CD4-positive, alpha-beta memory T cell (primary cell): ENCODE results near the gene DHRS12. TPM values are rescaled to one million over a fixed set of nuclear protein-coding genes. Genes with fewer than 3 reads are reported as not detected.

ENCODE experiments used
- CTCF ChIA-PET: fragments of 350-600 bp; sonication (Branson Sonifier 250); formaldehyde crosslinking; loops from one replicate; lab custom pipeline; 2021; ENCODE audit warnings: inconsistent platforms; ENCODE audit not compliant: partially characterized antibody; lab: Charles Lee
- POLR2A ChIA-PET: fragments of 350-600 bp; sonication (Branson Sonifier 250); formaldehyde crosslinking; loops from one replicate; lab custom pipeline; 2021; ENCODE audit not compliant: partially characterized antibody; lab: Charles Lee
- DNase-seq, 5 donors: peaks; one replicate each; pipeline versions ENCODE4 v3.0.0 to v3.0.0-alpha.2; 2020 to 2022; ENCODE audit warnings: mixed read lengths in 1 of 5
- H3K27ac ChIP-seq: one replicate; pipeline ENCODE4 v1.7.0; 2013; ENCODE audit warnings: low read depth, low read length
- H3K27me3 ChIP-seq: 2 replicates; pipeline ENCODE4 v1.7.0; 2013; ENCODE audit warnings: mild to moderate bottlenecking, low read length, moderate library complexity; ENCODE audit not compliant: insufficient read depth
- H3K36me3 ChIP-seq: 2 replicates; pipeline ENCODE4 v1.7.0; 2013; ENCODE audit warnings: mild to moderate bottlenecking, low read length, moderate library complexity; ENCODE audit not compliant: insufficient read depth
- H3K4me1 ChIP-seq: 2 replicates; pipeline ENCODE4 v1.7.0; 2013; ENCODE audit warnings: mild to moderate bottlenecking, low read length, moderate library complexity; ENCODE audit not compliant: insufficient read depth
- H3K4me3 ChIP-seq, 2 donors: one replicate each; pipeline ENCODE4 v1.7.0; 2013; ENCODE audit warnings: low read length in 2 of 2, mild to moderate bottlenecking in 1 of 2
- H3K9me3 ChIP-seq, 2 donors: one replicate each; pipeline ENCODE4 v1.7.0; 2013; ENCODE audit warnings: low read length in 2 of 2, control low read depth in 1 of 2; ENCODE audit not compliant: control insufficient read depth in 1 of 2
- H3K27ac Mint-ChIP-seq, 7 donors: one replicate each; pipeline ENCODE4 v1.8.0; 2020 to 2021; ENCODE audit warnings: mixed read lengths in 7 of 7, mild to moderate bottlenecking in 6 of 7, inconsistent platforms in 3 of 7, moderate library complexity in 3 of 7
- H3K27me3 Mint-ChIP-seq, 2 donors: one replicate each; pipeline ENCODE4 v1.8.0; 2020 to 2021; ENCODE audit warnings: mixed read lengths in 2 of 2
- H3K36me3 Mint-ChIP-seq, 2 donors: one replicate each; pipeline ENCODE4 v1.8.0; 2020 to 2021; ENCODE audit warnings: mixed read lengths in 2 of 2, inconsistent platforms in 1 of 2, mild to moderate bottlenecking in 1 of 2
- H3K4me1 Mint-ChIP-seq, 4 donors: one replicate each; pipeline ENCODE4 v1.8.0; 2020 to 2021; ENCODE audit warnings: mixed read lengths in 4 of 4, mild to moderate bottlenecking in 1 of 4
- H3K4me3 Mint-ChIP-seq, 8 donors: one replicate each; pipeline ENCODE4 v1.8.0; 2020 to 2021; ENCODE audit warnings: mixed read lengths in 8 of 8, mild to moderate bottlenecking in 7 of 8, moderate library complexity in 6 of 8, inconsistent platforms in 3 of 8
- H3K9me3 Mint-ChIP-seq, 8 donors: one replicate each; pipeline ENCODE4 v1.8.0; 2020 to 2021; ENCODE audit warnings: mixed read lengths in 8 of 8, mild to moderate bottlenecking in 5 of 8, inconsistent platforms in 3 of 8, moderate library complexity in 1 of 8
- intact Hi-C: fragments of 100-400 bp; cut with micrococcal nuclease; formaldehyde crosslinking; loops from one replicate; pipeline ENCODE4 v1.15.1; 2023
- polyA plus RNA-seq, 2 donors: library from polyadenylated mRNA; unstranded; fragments of 300-500 nt; fragmentation: Illumina TruSeq; gene quantifications; one replicate each; pipeline ENCODE4 v1.2.3, GENCODE V29; 2021
- total RNA-seq, 2 experiments: library from RNA; stranded (reverse); gene quantifications; one replicate each; pipeline ENCODE4 v1.2.3, GENCODE V29; 2021

The DHRS12 gene
- total and polyA plus RNA-seq, 4 experiments from 2014 or later, result 23.6 to 38.9 (median 30.7) TPM

DNA sequence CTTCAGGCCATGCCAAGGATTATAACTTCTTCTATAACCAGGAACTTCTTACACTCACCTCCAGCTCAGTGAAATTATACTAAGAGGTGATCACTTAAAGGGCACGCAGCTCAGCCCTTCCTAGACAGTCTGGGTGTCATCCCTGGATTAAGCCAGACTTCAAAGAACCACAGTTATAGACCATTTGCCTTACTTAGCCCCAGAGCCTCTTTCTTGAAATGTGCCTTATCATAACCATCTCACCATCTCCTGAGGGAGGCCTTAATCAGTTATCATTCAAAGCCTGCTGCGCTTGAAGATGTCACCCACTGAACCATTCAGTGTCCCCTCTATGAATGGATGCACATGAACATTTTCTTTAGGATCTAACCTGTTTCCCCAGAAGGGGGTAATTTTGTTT is 10.1 kb upstream of the DHRS12 start:
- H3K4me1 ChIP-seq, result peaks cover 52% of the 10 kb centered on the region
- intact Hi-C loops, result no loop called here
- no peaks in the 10 kb centered on the region for H3K27me3 Mint-ChIP-seq

DNA sequence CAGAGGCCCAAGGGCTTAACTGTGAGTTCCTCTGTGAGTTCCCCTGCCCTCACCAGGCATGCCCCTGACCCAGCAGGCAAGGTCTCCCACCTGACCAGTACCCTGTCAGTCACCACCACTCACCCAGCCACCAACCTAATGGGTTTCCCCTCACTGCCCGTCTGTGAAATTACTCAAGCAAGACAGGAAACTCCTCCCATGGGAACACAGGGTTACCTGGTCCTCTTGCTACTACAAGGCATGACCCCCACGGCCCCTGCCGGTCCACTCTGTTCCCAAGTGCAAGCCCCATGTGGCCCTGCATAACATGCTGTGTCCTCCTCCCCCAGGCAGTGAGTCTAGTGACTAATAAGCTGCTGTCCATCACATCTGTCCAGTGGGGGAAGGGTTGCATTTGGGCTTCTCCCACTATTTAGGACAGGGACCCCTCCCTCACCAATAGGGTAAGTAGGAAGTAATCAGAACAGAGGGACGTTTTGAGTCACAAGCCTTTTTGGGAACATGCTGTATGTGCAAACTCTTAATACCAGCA is 8.0 kb upstream of the DHRS12 start:
- Histone ChIP-seq H3K36me3 (peaks cover 19% of the 10 kb centered on the region), H3K9me3 (no peaks in the 10 kb centered on the region), H3K4me3 (no peak overlapping the region), H3K4me1 (peaks cover 36% of the 10 kb centered on the region), H3K27me3 (no peaks in the 10 kb centered on the region), H3K27ac (no peak overlapping the region)
- Mint-ChIP-seq H3K4me1 (peaks cover 29 to 62% (median 44%) of the 10 kb centered on the region in 4 donors), H3K27ac (peak overlapping the region in 5 of 7 donors; percentile 36 to 84 (median 57)), H3K36me3 (peaks cover 32 to 47% of the 10 kb centered on the region in 2 donors), H3K27me3 (no peaks in the 10 kb centered on the region), H3K9me3 (no peaks in the 10 kb centered on the region), H3K4me3 (no peak overlapping the region)
- CTCF ChIA-PET, result interaction anchor here (1.2 to 5.3 kb wide), 5 partner anchors 12 to 316 kb away, joined by 3 to 442 read pairs (median 71); partner anchors contain the start of genes NEK5 and TMEM272
- DNase-seq, result no peak
- intact Hi-C loops, result no loop called here
- POLR2A ChIA-PET, result interaction anchor here (1.2 to 5.9 kb wide), 4 partner anchors 9 to 360 kb away, joined by 3 to 86 read pairs (median 46); partner anchors contain the start of gene INTS6

More for the DNA sequence above, 10.1 kb upstream of the DHRS12 start:
- no peak overlapping the region for H3K4me3 ChIP-seq
- peaks cover 19% of the 10 kb centered on the region for H3K36me3 ChIP-seq
- no peaks in the 10 kb centered on the region for H3K9me3 ChIP-seq
- DNase-seq, result no peak
- no peak overlapping the region for H3K27ac ChIP-seq
- CTCF ChIA-PET, result interaction anchor here (0.7 to 5.3 kb wide), 15 partner anchors 8 to 388 kb away, joined by 3 to 442 read pairs (median 7); partner anchors contain the start of genes NEK5 and TMEM272
- peak overlapping the region in 3 of 7 donors; percentile 19 to 85 (median 81) for H3K27ac Mint-ChIP-seq
- peaks cover 37 to 75% (median 57%) of the 10 kb centered on the region in 4 donors for H3K4me1 Mint-ChIP-seq
- H3K9me3 Mint-ChIP-seq, result no peaks in the 10 kb centered on the region
- peaks cover 25 to 45% of the 10 kb centered on the region in 2 donors for H3K36me3 Mint-ChIP-seq
- POLR2A ChIA-PET, result interaction anchor here (3.0 to 5.9 kb wide), 5 partner anchors 9 to 362 kb away, joined by 17 to 86 read pairs (median 32); partner anchors contain the start of gene INTS6
- H3K27me3 ChIP-seq, result no peaks in the 10 kb centered on the region
- H3K4me3 Mint-ChIP-seq, result no peak overlapping the region

DNA sequence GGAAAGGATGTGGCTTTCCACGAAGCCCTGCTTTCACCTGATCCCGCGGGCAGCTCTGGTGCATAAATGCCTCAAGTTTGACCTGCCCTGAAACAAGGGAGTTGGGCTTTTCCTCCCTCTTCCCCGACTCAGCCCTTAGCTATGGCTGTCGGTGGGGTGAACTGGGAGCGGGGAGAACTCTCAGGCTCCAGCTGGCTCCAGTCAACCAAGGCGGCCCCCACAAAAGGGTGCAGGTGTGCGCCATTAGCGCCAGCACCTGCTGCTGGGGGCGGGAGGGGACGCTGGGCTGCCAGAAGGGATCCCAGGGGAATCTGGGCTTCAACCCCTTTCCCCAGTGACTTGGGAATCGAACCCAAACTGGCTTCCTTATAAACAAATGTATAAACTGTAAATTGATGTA is 7.1 kb upstream of the DHRS12 start:
- ChIA-PET CTCF (interaction anchor here (1.0 to 2.3 kb wide), 4 partner anchors 12 to 34 kb away, joined by 3 to 32 read pairs (median 3); partner anchors contain the start of gene TMEM272), POLR2A (interaction anchor here (5.9 to 14.5 kb wide), 2 partner anchors 13 to 359 kb away, joined by 32 to 288 read pairs; partner anchors contain the start of gene INTS6)
- no peak overlapping the region for H3K4me3 ChIP-seq
- Mint-ChIP-seq H3K4me1 (peaks cover 27 to 61% (median 42%) of the 10 kb centered on the region in 4 donors), H3K27ac (peak overlapping the region in 3 of 7 donors; percentile 36 to 82 (median 57)), H3K36me3 (peaks cover 26 to 45% of the 10 kb centered on the region in 2 donors), H3K9me3 (no peaks in the 10 kb centered on the region), H3K4me3 (no peak overlapping the region), H3K27me3 (no peaks in the 10 kb centered on the region)
- no peak overlapping the region for H3K27ac ChIP-seq
- peaks cover 19% of the 10 kb centered on the region for H3K36me3 ChIP-seq
- no peak for DNase-seq
- intact Hi-C loops, result no loop called here
- no peaks in the 10 kb centered on the region for H3K9me3 ChIP-seq
- no peaks in the 10 kb centered on the region for H3K27me3 ChIP-seq
- peaks cover 33% of the 10 kb centered on the region for H3K4me1 ChIP-seq

DNA sequence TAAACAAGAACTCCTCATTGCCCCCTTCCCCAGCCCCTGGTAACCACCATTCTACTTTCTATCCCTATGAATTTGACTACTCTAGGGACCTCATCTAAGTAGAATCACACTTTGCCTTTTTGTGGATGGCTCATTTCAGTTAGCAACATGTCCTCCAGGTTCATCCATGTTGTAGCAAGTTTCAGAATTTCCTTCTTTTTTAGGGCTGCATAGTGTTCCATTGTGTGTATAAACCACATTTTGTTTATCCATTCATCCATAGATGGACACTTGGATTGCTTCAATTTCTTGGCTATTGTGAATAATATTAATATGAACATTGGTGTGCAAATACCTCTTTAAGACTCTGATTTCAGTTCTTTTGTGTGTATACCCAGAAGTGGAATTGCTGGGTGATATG is 4.8 kb upstream of the DHRS12 start:
- H3K9me3 ChIP-seq, result no peaks in the 10 kb centered on the region
- H3K36me3 ChIP-seq, result peaks cover 17% of the 10 kb centered on the region
- H3K27ac Mint-ChIP-seq, result peak overlapping the region; percentile 3 to 98 (median 64)
- H3K27me3 ChIP-seq, result no peaks in the 10 kb centered on the region
- peaks cover 37% of the 10 kb centered on the region for H3K4me1 ChIP-seq
- ChIA-PET POLR2A (interaction anchor here (13.8 to 14.5 kb wide), 2 partner anchors 15 to 357 kb away, joined by 220 to 288 read pairs; partner anchors contain the start of gene INTS6), CTCF (no interaction called here)
- no peak for DNase-seq
- peaks cover 0 to 2% (median 0%) of the 10 kb centered on the region in 8 donors for H3K9me3 Mint-ChIP-seq
- no peaks in the 10 kb centered on the region for H3K27me3 Mint-ChIP-seq
- H3K4me3 ChIP-seq, result no peak overlapping the region
- peaks cover 31 to 57% (median 43%) of the 10 kb centered on the region in 4 donors for H3K4me1 Mint-ChIP-seq
- H3K36me3 Mint-ChIP-seq, result peaks cover 25 to 41% of the 10 kb centered on the region in 2 donors
- no peak overlapping the region for H3K27ac ChIP-seq
- intact Hi-C loops, result no loop called here
- H3K4me3 Mint-ChIP-seq, result no peak overlapping the region

DNA sequence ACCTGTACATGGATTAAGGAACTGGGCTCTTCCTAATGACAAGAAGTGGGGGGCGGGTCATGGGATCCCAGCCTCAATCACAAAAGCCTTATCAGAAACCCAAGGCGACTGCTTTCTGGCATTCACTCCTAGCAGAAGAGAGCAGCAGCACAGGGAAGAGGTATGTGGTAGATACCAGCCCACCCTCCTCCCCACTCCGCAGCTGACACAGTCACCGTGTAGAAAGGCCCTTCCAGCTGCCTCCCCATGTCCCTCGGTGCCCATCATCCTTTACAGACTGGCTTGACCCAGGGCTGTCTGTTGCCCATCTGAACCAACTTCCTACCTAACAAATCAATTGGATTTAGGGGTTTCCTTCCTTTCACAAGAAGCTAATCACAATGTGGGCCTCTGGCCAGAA is 3.1 kb upstream of the DHRS12 start:
- H3K4me1 Mint-ChIP-seq, result peaks cover 31 to 65% (median 45%) of the 10 kb centered on the region in 4 donors
- intact Hi-C loops, result no loop called here
- peak overlapping the region; percentile 55 to 99 (median 84) for H3K27ac Mint-ChIP-seq
- H3K27ac ChIP-seq, result peak overlapping the region; percentile 8
- peak overlapping the region in 1 of 8 donors; percentile 15 for H3K4me3 Mint-ChIP-seq
- ChIA-PET POLR2A (interaction anchor here (1.2 to 14.5 kb wide), 4 partner anchors 7 to 355 kb away, joined by 3 to 288 read pairs (median 122); partner anchors contain the start of gene INTS6), CTCF (interaction anchor here (0.8 to 4.1 kb wide), 6 partner anchors 8 to 25 kb away, joined by 3 to 38 read pairs (median 6); no protein-coding TSS in a partner anchor)
- DNase-seq, result no peak
- peaks cover 0 to 5% (median 0%) of the 10 kb centered on the region in 8 donors for H3K9me3 Mint-ChIP-seq
- no peaks in the 10 kb centered on the region for H3K27me3 Mint-ChIP-seq
- H3K4me3 ChIP-seq, result no peak overlapping the region
- H3K36me3 ChIP-seq, result peaks cover 10% of the 10 kb centered on the region
- H3K27me3 ChIP-seq, result no peaks in the 10 kb centered on the region
- peaks cover 20 to 41% of the 10 kb centered on the region in 2 donors for H3K36me3 Mint-ChIP-seq
- H3K4me1 ChIP-seq, result peaks cover 45% of the 10 kb centered on the region
- H3K9me3 ChIP-seq, result no peaks in the 10 kb centered on the region

DNA sequence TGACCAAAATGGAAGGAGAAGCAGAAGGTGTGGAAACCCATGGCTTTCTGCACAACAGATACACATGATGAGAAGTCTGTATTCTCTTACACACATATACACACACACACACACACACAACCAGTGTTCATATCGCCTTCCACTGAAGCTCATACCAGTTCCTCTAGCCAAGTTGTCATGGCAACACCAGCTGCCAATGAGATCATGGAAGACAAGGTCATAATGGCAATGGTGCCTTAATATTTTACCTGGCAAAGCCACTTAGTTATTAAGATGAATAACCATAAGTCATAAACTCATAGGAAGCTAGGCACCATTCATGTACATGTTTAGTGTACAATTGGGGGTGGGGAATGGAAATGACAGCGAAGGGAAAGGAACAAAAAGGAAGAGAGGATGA is 2.6 kb upstream of the DHRS12 start:
- ChIA-PET POLR2A (interaction anchor here (1.2 to 14.5 kb wide), 4 partner anchors 8 to 354 kb away, joined by 3 to 288 read pairs (median 122); partner anchors contain the start of gene INTS6), CTCF (interaction anchor here (0.8 to 4.1 kb wide), 6 partner anchors 8 to 26 kb away, joined by 3 to 38 read pairs (median 6); no protein-coding TSS in a partner anchor)
- Mint-ChIP-seq H3K27ac (peak overlapping the region; percentile 48 to 99 (median 97)), H3K4me1 (peaks cover 35 to 65% (median 46%) of the 10 kb centered on the region in 4 donors), H3K4me3 (peak overlapping the region in 1 of 8 donors; percentile 53), H3K9me3 (peaks cover 0 to 7% (median 0%) of the 10 kb centered on the region in 8 donors), H3K27me3 (no peaks in the 10 kb centered on the region), H3K36me3 (peaks cover 18 to 38% of the 10 kb centered on the region in 2 donors)
- H3K27ac ChIP-seq, result peak overlapping the region; percentile 8
- peak in 1 of 5 donors; percentile 74 for DNase-seq
- H3K9me3 ChIP-seq, result no peaks in the 10 kb centered on the region
- peaks cover 45% of the 10 kb centered on the region for H3K4me1 ChIP-seq
- intact Hi-C loops, result no loop called here
- H3K36me3 ChIP-seq, result peaks cover 7% of the 10 kb centered on the region
- no peaks in the 10 kb centered on the region for H3K27me3 ChIP-seq
- H3K4me3 ChIP-seq, result no peak overlapping the region
